Measurements from ENCODE around the gene NCOA6.

Gene NCOA6

GRCh38 chr20:34751453-34751852 lies 74.0 kb downstream of the NCOA6 start:
- no peaks in the 10 kb centered on the region for H3K79me2 ChIP-seq (ENCODE audit: insufficient read depth, low read length)
- no peak overlapping the region for H3K4me2 ChIP-seq (ENCODE audit: low read length)
- no peaks in the 10 kb centered on the region for H4K20me1 ChIP-seq (ENCODE audit: insufficient read depth, low read length)
- peaks cover 71% of the 10 kb centered on the region for H3K36me3 ChIP-seq (ENCODE audit: insufficient read depth, low read length)
- no peak overlapping the region for H3K4me3 ChIP-seq (ENCODE audit: low read depth, low read length, poor library complexity, severe bottlenecking)
- H3K4me1 ChIP-seq (ENCODE audit: insufficient read depth, low read length, severe bottlenecking): no peaks in the 10 kb centered on the region
- no peak overlapping the region for H3K27ac ChIP-seq (ENCODE audit: low read depth, low read length, poor library complexity, severe bottlenecking)
- H3K9me2 ChIP-seq (ENCODE audit: low read depth, low read length): no peaks in the 10 kb centered on the region
- H2AFZ ChIP-seq (ENCODE audit: low read length): no peak overlapping the region
- no peaks in the 10 kb centered on the region for H3K27me3 ChIP-seq (ENCODE audit: insufficient read depth, low read length)
- TF ChIP-seq EZH2 (IDR thresholded peaks at IDR 0.05; ENCODE audit: borderline replicate concordance, low read length) (no peak), CTCF (IDR thresholded peaks at IDR 0.05; ENCODE audit: low read length) (no peak)
- H3K9me3 ChIP-seq (ENCODE audit: low read length): no peaks in the 10 kb centered on the region
- H3K9ac ChIP-seq (ENCODE audit: low read length): no peak overlapping the region
- H3F3A ChIP-seq (ENCODE audit: insufficient read depth, low read length): no peaks in the 10 kb centered on the region

- peaks cover 72% of the 10 kb centered on the region for H3K36me3 ChIP-seq (ENCODE audit: insufficient read depth, low read length)
Measured at GRCh38 chr20:34750484-34750883, 75.0 kb downstream of the NCOA6 start.

GRCh38 chr20:34748709-34749108 lies 76.7 kb downstream of the NCOA6 start:
- Histone ChIP-seq H3K4me1 (ENCODE audit: insufficient read depth, low read length, severe bottlenecking) (no peaks in the 10 kb centered on the region), H3F3A (ENCODE audit: insufficient read depth, low read length) (no peaks in the 10 kb centered on the region), H3K9me3 (ENCODE audit: low read length) (no peaks in the 10 kb centered on the region), H3K27ac (ENCODE audit: low read depth, low read length, poor library complexity, severe bottlenecking) (no peak overlapping the region), H3K79me2 (ENCODE audit: insufficient read depth, low read length) (no peaks in the 10 kb centered on the region), H3K4me2 (ENCODE audit: low read length) (no peak overlapping the region), H3K36me3 (ENCODE audit: insufficient read depth, low read length) (peaks cover 74% of the 10 kb centered on the region), H3K4me3 (ENCODE audit: low read depth, low read length, poor library complexity, severe bottlenecking) (no peak overlapping the region), H4K20me1 (ENCODE audit: insufficient read depth, low read length) (no peaks in the 10 kb centered on the region), H3K9me2 (ENCODE audit: low read depth, low read length) (no peaks in the 10 kb centered on the region), H3K27me3 (ENCODE audit: insufficient read depth, low read length) (no peaks in the 10 kb centered on the region), H2AFZ (ENCODE audit: low read length) (no peak overlapping the region), H3K9ac (ENCODE audit: low read length) (no peak overlapping the region)
- TF ChIP-seq CTCF (IDR thresholded peaks at IDR 0.05; ENCODE audit: low read length) (no peak), EZH2 (IDR thresholded peaks at IDR 0.05; ENCODE audit: borderline replicate concordance, low read length) (no peak)

More at GRCh38 chr20:34750484-34750883, 75.0 kb downstream of the NCOA6 start:
- H3K9me2 ChIP-seq (ENCODE audit: low read depth, low read length): no peaks in the 10 kb centered on the region
- no peak for TF ChIP-seq EZH2 (IDR thresholded peaks at IDR 0.05; ENCODE audit: borderline replicate concordance, low read length)
- H3K4me1 ChIP-seq (ENCODE audit: insufficient read depth, low read length, severe bottlenecking): no peaks in the 10 kb centered on the region
- H4K20me1 ChIP-seq (ENCODE audit: insufficient read depth, low read length): no peaks in the 10 kb centered on the region
- no peak overlapping the region for H2AFZ ChIP-seq (ENCODE audit: low read length)
- H3K79me2 ChIP-seq (ENCODE audit: insufficient read depth, low read length): no peaks in the 10 kb centered on the region
- no peaks in the 10 kb centered on the region for H3K9me3 ChIP-seq (ENCODE audit: low read length)
- H3K9ac ChIP-seq (ENCODE audit: low read length): no peak overlapping the region
- H3K27ac ChIP-seq (ENCODE audit: low read depth, low read length, poor library complexity, severe bottlenecking): no peak overlapping the region
- H3F3A ChIP-seq (ENCODE audit: insufficient read depth, low read length): no peaks in the 10 kb centered on the region
- no peak overlapping the region for H3K4me3 ChIP-seq (ENCODE audit: low read depth, low read length, poor library complexity, severe bottlenecking)
- H3K4me2 ChIP-seq (ENCODE audit: low read length): no peak overlapping the region
- H3K27me3 ChIP-seq (ENCODE audit: insufficient read depth, low read length): no peaks in the 10 kb centered on the region

GRCh38 chr20:34747479-34747878 lies 78.0 kb downstream of the NCOA6 start:
- Histone ChIP-seq H3K36me3 (ENCODE audit: insufficient read depth, low read length) (peaks cover 83% of the 10 kb centered on the region), H3K79me2 (ENCODE audit: insufficient read depth, low read length) (no peaks in the 10 kb centered on the region), H3K9me2 (ENCODE audit: low read depth, low read length) (no peaks in the 10 kb centered on the region), H3K4me3 (ENCODE audit: low read depth, low read length, poor library complexity, severe bottlenecking) (no peak overlapping the region), H3K4me1 (ENCODE audit: insufficient read depth, low read length, severe bottlenecking) (no peaks in the 10 kb centered on the region), H2AFZ (ENCODE audit: low read length) (no peak overlapping the region), H3K9me3 (ENCODE audit: low read length) (no peaks in the 10 kb centered on the region), H3F3A (ENCODE audit: insufficient read depth, low read length) (no peaks in the 10 kb centered on the region), H3K4me2 (ENCODE audit: low read length) (no peak overlapping the region), H3K27ac (ENCODE audit: low read depth, low read length, poor library complexity, severe bottlenecking) (no peak overlapping the region), H3K9ac (ENCODE audit: low read length) (no peak overlapping the region), H3K27me3 (ENCODE audit: insufficient read depth, low read length) (no peaks in the 10 kb centered on the region), H4K20me1 (ENCODE audit: insufficient read depth, low read length) (no peaks in the 10 kb centered on the region)
- TF ChIP-seq CTCF (IDR thresholded peaks at IDR 0.05; ENCODE audit: low read length) (no peak), EZH2 (IDR thresholded peaks at IDR 0.05; ENCODE audit: borderline replicate concordance, low read length) (no peak)
